GM12874 (cell line): ENCODE results near the gene ST6GALNAC4.

Experiments used
- CTCF ChIP-seq: IDR thresholded peaks from 2 replicates; pipeline ENCODE4 v1.5.1; 2011; ENCODE audit warnings: low read depth, mild to moderate bottlenecking, control low read depth, low read length, moderate library complexity; ENCODE audit not compliant: insufficient read depth

ST6GALNAC4 gene

GRCh38 chr9:127919253-127919815 is 2.5 kb upstream of the ST6GALNAC4 start:
- TF ChIP-seq CTCF: no peak

- peak; percentile 46 for TF ChIP-seq CTCF
Observed at GRCh38 chr9:127918183-127919107, 1.6 kb upstream of the ST6GALNAC4 start.

GRCh38 chr9:127917603-127918002 is 762 bp upstream of the ST6GALNAC4 start:
- no peak for TF ChIP-seq CTCF

GRCh38 chr9:127915801-127916719 is 781 bp downstream of the ST6GALNAC4 start:
- no peak for TF ChIP-seq CTCF

GRCh38 chr9:127915325-127915752 is 1.5 kb downstream of the ST6GALNAC4 start:
- TF ChIP-seq CTCF: no peak

- no peak for TF ChIP-seq CTCF
Observed at GRCh38 chr9:127913682-127914081, 3.2 kb downstream of the ST6GALNAC4 start.

- TF ChIP-seq CTCF: no peak
Observed at GRCh38 chr9:127912882-127913281, 4.0 kb downstream of the ST6GALNAC4 start.
